Activated CD4-positive, alpha-beta T cell treated with anti-CD3 and anti-CD28 coated beads, Interleukin-2, amount 10 ng/mL, durations not matched to agents 24 days and 14 days (primary cell): Measurements from ENCODE around the gene ADORA3. TPM values are rescaled to one million over a fixed set of nuclear protein-coding genes. Genes with fewer than 3 reads are reported as not detected.

ENCODE experiments used
- DNase-seq: peaks from one replicate; pipeline ENCODE4 v3.0.0; 2022
- H3K27ac Mint-ChIP-seq: one replicate; pipeline ENCODE4 v1.8.0; 2022; ENCODE audit warnings: mild to moderate bottlenecking, mixed read lengths
- H3K27me3 Mint-ChIP-seq: one replicate; pipeline ENCODE4 v1.8.0; 2022; ENCODE audit warnings: mixed read lengths
- H3K36me3 Mint-ChIP-seq: one replicate; pipeline ENCODE4 v1.8.0; 2022; ENCODE audit warnings: low read depth, mild to moderate bottlenecking, mixed read lengths
- H3K4me1 Mint-ChIP-seq: one replicate; pipeline ENCODE4 v1.8.0; 2021; ENCODE audit warnings: mixed read lengths
- H3K4me3 Mint-ChIP-seq: one replicate; pipeline ENCODE4 v1.8.0; 2022; ENCODE audit warnings: mild to moderate bottlenecking, moderate library complexity, mixed read lengths
- H3K9me3 Mint-ChIP-seq: one replicate; pipeline ENCODE4 v1.8.0; 2021; ENCODE audit warnings: mixed read lengths
- intact Hi-C: fragments of 100-400 bp; cut with micrococcal nuclease; formaldehyde crosslinking; loops from one replicate; pipeline ENCODE4 v1.15.1; 2023
- total RNA-seq: library from RNA; stranded (reverse); gene quantifications from 2 replicates; pipeline ENCODE4 v1.2.3, GENCODE V29; 2022

ADORA3 gene
- total RNA-seq, 1 donor from 2014 or later, result not detected

DNA sequence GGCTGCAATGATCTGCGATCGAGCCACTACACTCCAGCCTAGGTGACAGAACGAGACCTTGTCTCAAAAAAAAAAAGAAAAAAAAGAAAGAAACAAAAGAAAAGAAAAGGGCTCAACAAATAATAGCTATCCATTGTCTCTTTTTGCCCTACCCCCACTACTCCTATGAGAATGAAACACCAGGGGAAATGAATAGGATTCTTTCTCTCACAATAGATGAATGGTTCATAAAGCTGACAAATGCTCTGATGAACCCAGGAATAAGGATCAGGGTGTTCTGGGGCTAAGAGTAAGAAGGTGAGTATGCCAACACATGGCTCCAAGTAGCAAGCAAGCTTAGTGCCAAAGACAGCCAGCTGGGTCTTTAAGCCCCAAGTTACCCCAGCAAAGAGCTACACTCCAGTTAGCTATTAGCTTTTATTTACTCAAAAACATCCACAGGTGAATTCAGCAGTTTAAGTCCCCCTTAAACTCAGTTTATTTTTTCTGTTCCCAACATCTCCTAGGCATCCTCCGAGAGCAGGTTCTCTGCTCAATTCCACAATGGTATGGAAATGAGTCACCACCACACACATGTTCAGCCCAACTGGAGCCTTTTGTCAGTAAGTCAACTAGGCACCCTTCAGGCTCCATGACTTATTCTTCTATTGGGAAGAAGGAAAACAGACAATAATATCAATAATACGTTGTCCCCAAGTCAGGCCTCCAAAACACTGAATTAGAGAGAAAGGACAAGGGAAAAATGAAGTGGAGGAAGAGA, 4.2 kb downstream of the ADORA3 start:
- H3K4me3 Mint-ChIP-seq, result no peak overlapping the region
- peaks cover 2% of the 10 kb centered on the region for H3K27me3 Mint-ChIP-seq
- peaks cover 37% of the 10 kb centered on the region for H3K4me1 Mint-ChIP-seq
- peaks cover 18% of the 10 kb centered on the region for H3K36me3 Mint-ChIP-seq
- H3K9me3 Mint-ChIP-seq, result peaks cover 24% of the 10 kb centered on the region
- H3K27ac Mint-ChIP-seq, result no peak overlapping the region
- intact Hi-C loops, result no loop called here
- DNase-seq, result no peak

- Mint-ChIP-seq H3K27ac (peak overlapping the region; percentile 42), H3K36me3 (peaks cover 18% of the 10 kb centered on the region), H3K9me3 (peaks cover 33% of the 10 kb centered on the region), H3K4me1 (peaks cover 22% of the 10 kb centered on the region), H3K27me3 (peaks cover 2% of the 10 kb centered on the region), H3K4me3 (no peak overlapping the region)
- DNase-seq, result no peak
- intact Hi-C loops, result loop anchor here (2.0 kb wide), 1 partner anchor 21 kb away; no protein-coding TSS in a partner anchor
Observed at GRCh38 chr1:111497592-111497991, 5.8 kb downstream of the ADORA3 start.

- intact Hi-C loops, result loop anchor here (2.0 kb wide), 1 partner anchor 20 kb away; no protein-coding TSS in a partner anchor
- Mint-ChIP-seq H3K4me1 (peaks cover 22% of the 10 kb centered on the region), H3K36me3 (peaks cover 18% of the 10 kb centered on the region), H3K9me3 (peaks cover 33% of the 10 kb centered on the region), H3K4me3 (no peak overlapping the region), H3K27me3 (peaks cover 2% of the 10 kb centered on the region), H3K27ac (peak overlapping the region; percentile 48)
- DNase-seq, result no peak
Observed at GRCh38 chr1:111496398-111496797, 7.0 kb downstream of the ADORA3 start.

GRCh38 chr1:111491070-111491469, 12.4 kb downstream of the ADORA3 start:
- peaks cover 3% of the 10 kb centered on the region for H3K4me1 Mint-ChIP-seq
- H3K9me3 Mint-ChIP-seq, result peaks cover 20% of the 10 kb centered on the region
- intact Hi-C loops, result no loop called here

GRCh38 chr1:111490220-111490619, 13.2 kb downstream of the ADORA3 start:
- no peak for DNase-seq
- Mint-ChIP-seq H3K27me3 (peaks cover 5% of the 10 kb centered on the region), H3K36me3 (peaks cover 5% of the 10 kb centered on the region), H3K9me3 (peaks cover 19% of the 10 kb centered on the region), H3K27ac (no peak overlapping the region), H3K4me3 (no peak overlapping the region), H3K4me1 (no peaks in the 10 kb centered on the region)
- intact Hi-C loops, result no loop called here

More at GRCh38 chr1:111491070-111491469, 12.4 kb downstream of the ADORA3 start:
- Mint-ChIP-seq H3K4me3 (no peak overlapping the region), H3K27ac (no peak overlapping the region), H3K27me3 (peaks cover 5% of the 10 kb centered on the region), H3K36me3 (peaks cover 8% of the 10 kb centered on the region)
- no peak for DNase-seq

DNA sequence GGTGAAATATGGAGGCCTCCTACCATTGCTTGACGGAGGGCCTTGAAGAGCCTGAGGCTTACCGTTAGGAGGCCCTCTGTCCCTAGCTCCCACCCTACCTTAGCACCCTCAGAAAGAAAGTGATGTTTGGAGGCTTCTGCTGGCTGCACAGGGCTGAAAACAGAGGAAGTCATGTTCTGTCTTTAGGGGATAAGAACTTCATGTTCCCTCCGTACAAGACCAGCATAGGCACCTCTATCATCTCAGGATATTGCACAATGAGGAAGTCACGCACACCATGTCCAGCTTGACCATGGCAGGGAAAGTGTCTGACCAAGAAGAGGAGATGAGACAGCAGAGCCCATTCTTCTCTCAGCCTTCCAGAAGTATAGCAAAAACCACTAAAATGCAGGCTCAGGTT, 13.8 kb downstream of the ADORA3 start:
- no peak for DNase-seq
- no peak overlapping the region for H3K27ac Mint-ChIP-seq
- H3K27me3 Mint-ChIP-seq, result peaks cover 5% of the 10 kb centered on the region
- H3K4me3 Mint-ChIP-seq, result no peak overlapping the region
- H3K36me3 Mint-ChIP-seq, result no peaks in the 10 kb centered on the region
- intact Hi-C loops, result no loop called here
- peaks cover 12% of the 10 kb centered on the region for H3K9me3 Mint-ChIP-seq
- H3K4me1 Mint-ChIP-seq, result no peaks in the 10 kb centered on the region

- no peaks in the 10 kb centered on the region for H3K36me3 Mint-ChIP-seq
- no peak for DNase-seq
- peaks cover 4% of the 10 kb centered on the region for H3K9me3 Mint-ChIP-seq
- H3K27me3 Mint-ChIP-seq, result peaks cover 8% of the 10 kb centered on the region
- H3K27ac Mint-ChIP-seq, result no peak overlapping the region
- intact Hi-C loops, result no loop called here
- H3K4me3 Mint-ChIP-seq, result no peak overlapping the region
- no peaks in the 10 kb centered on the region for H3K4me1 Mint-ChIP-seq
Observed at GRCh38 chr1:111488669-111489068, 14.8 kb downstream of the ADORA3 start.

DNA sequence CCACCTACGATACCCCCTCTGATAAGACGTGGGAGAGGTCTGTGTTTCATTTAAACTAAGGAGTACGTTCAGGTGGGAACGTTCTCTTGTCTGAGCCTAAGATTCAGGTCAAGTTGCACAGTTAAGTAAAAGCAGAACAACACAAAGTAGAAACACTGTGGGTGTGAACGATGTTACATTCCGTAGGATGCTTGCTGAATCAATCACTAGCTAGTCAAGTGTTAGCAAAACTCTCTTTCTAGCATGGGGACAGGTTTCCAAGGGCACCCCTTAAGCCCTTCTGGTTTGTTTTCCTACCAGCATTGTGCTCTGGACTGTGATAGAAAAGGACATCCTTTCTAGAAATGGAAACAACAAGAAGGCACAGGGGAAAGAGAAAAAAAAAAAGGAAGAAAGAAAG, 16.3 kb downstream of the ADORA3 start:
- intact Hi-C loops, result no loop called here
- H3K4me1 Mint-ChIP-seq, result peaks cover 5% of the 10 kb centered on the region
- no peaks in the 10 kb centered on the region for H3K36me3 Mint-ChIP-seq
- peaks cover 14% of the 10 kb centered on the region for H3K27me3 Mint-ChIP-seq
- H3K27ac Mint-ChIP-seq, result no peak overlapping the region
- no peak for DNase-seq
- H3K4me3 Mint-ChIP-seq, result no peak overlapping the region
- no peaks in the 10 kb centered on the region for H3K9me3 Mint-ChIP-seq

DNA sequence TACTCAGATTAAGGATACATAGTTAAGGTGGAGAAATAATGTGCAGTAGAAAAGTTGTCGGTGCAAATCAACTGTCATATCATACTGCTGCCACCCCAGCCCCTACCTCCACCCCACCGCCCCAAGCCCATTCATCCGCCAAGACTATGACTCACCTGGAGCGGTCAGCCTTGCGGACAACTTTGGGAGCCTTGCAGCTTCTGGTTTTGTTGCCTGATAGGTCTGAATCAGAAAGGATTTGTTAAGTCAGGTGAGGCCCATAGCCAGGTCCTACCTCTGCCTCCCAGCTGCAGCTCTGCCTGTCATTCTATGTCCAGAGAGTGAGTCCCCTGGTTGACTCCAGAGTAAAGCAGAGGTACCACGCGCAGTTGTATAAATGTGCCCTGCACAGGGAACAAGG, 17.0 kb downstream of the ADORA3 start:
- DNase-seq, result no peak
- H3K27ac Mint-ChIP-seq, result no peak overlapping the region
- peaks cover 8% of the 10 kb centered on the region for H3K4me1 Mint-ChIP-seq
- H3K4me3 Mint-ChIP-seq, result no peak overlapping the region
- H3K27me3 Mint-ChIP-seq, result peaks cover 14% of the 10 kb centered on the region
- no peaks in the 10 kb centered on the region for H3K9me3 Mint-ChIP-seq
- no peaks in the 10 kb centered on the region for H3K36me3 Mint-ChIP-seq
- intact Hi-C loops, result no loop called here

DNA sequence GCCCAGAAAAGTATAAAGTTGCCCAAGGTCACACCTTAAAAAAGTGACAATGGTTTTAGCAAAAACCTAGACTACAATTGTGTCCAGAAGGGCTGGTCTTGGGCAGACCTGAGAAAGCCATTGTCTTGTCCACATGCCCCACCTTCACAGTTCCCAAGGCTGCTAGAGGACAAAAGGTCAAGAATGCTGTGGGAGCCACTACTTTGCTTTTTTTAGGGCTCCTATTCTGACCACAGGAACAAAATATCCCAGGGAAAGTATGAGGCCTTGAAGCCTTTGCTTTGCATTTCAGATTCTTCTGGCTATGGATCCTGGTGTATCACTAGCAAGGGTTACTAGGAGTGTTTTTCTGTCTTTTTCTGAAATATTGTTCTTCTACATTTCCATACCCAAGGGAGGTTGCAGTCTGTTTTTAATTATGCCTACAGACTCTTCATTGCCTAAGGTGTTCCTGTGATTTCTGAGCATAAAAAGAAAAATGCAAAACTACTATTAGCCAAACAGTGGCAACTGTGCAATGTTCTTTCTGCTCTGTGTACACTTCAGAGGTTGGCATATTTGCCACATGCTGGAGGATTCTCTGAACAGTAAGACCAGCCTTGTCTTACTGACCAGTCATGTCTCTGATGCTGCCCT, 18.9 kb downstream of the ADORA3 start:
- peaks cover 8% of the 10 kb centered on the region for H3K4me1 Mint-ChIP-seq
- intact Hi-C loops, result no loop called here
- no peaks in the 10 kb centered on the region for H3K9me3 Mint-ChIP-seq
- H3K27me3 Mint-ChIP-seq, result peaks cover 15% of the 10 kb centered on the region
- H3K4me3 Mint-ChIP-seq, result no peak overlapping the region
- no peak overlapping the region for H3K27ac Mint-ChIP-seq
- DNase-seq, result no peak
- no peaks in the 10 kb centered on the region for H3K36me3 Mint-ChIP-seq

- Mint-ChIP-seq H3K9me3 (no peaks in the 10 kb centered on the region), H3K4me3 (no peak overlapping the region), H3K4me1 (peaks cover 8% of the 10 kb centered on the region), H3K36me3 (no peaks in the 10 kb centered on the region), H3K27ac (no peak overlapping the region), H3K27me3 (peaks cover 15% of the 10 kb centered on the region)
- DNase-seq, result no peak
- intact Hi-C loops, result no loop called here
Observed at GRCh38 chr1:111483876-111484275, 19.6 kb downstream of the ADORA3 start.

GRCh38 chr1:111483166-111483565, 20.3 kb downstream of the ADORA3 start:
- H3K36me3 Mint-ChIP-seq, result peaks cover 3% of the 10 kb centered on the region
- H3K4me3 Mint-ChIP-seq, result no peak overlapping the region
- peaks cover 15% of the 10 kb centered on the region for H3K27me3 Mint-ChIP-seq
- no peak for DNase-seq
- no peak overlapping the region for H3K27ac Mint-ChIP-seq
- peaks cover 8% of the 10 kb centered on the region for H3K4me1 Mint-ChIP-seq
- intact Hi-C loops, result no loop called here
- H3K9me3 Mint-ChIP-seq, result peaks cover under 1% of the 10 kb centered on the region

GRCh38 chr1:111481387-111482221, 21.8 kb downstream of the ADORA3 start:
- no peak overlapping the region for H3K27ac Mint-ChIP-seq
- H3K9me3 Mint-ChIP-seq, result peaks cover 5% of the 10 kb centered on the region
- H3K4me3 Mint-ChIP-seq, result no peak overlapping the region
- intact Hi-C loops, result loop anchor here (1.0 kb wide), 2 partner anchors 266 to 288 kb away; no protein-coding TSS in a partner anchor
- DNase-seq, result peak; percentile 89
- H3K27me3 Mint-ChIP-seq, result peaks cover 16% of the 10 kb centered on the region
- H3K36me3 Mint-ChIP-seq, result peaks cover 8% of the 10 kb centered on the region
- H3K4me1 Mint-ChIP-seq, result peaks cover 23% of the 10 kb centered on the region

GRCh38 chr1:111480674-111481073, 22.8 kb downstream of the ADORA3 start:
- Mint-ChIP-seq H3K27ac (no peak overlapping the region), H3K4me1 (peaks cover 30% of the 10 kb centered on the region), H3K36me3 (peaks cover 8% of the 10 kb centered on the region)

More at GRCh38 chr1:111480674-111481073, 22.8 kb downstream of the ADORA3 start:
- Mint-ChIP-seq H3K9me3 (peaks cover 5% of the 10 kb centered on the region), H3K27me3 (peaks cover 16% of the 10 kb centered on the region), H3K4me3 (no peak overlapping the region)
- no peak for DNase-seq
- intact Hi-C loops, result loop anchor here (1.0 kb wide), 2 partner anchors 267 to 289 kb away; no protein-coding TSS in a partner anchor
